Measurements from ENCODE around the gene MUC2.

DNA sequence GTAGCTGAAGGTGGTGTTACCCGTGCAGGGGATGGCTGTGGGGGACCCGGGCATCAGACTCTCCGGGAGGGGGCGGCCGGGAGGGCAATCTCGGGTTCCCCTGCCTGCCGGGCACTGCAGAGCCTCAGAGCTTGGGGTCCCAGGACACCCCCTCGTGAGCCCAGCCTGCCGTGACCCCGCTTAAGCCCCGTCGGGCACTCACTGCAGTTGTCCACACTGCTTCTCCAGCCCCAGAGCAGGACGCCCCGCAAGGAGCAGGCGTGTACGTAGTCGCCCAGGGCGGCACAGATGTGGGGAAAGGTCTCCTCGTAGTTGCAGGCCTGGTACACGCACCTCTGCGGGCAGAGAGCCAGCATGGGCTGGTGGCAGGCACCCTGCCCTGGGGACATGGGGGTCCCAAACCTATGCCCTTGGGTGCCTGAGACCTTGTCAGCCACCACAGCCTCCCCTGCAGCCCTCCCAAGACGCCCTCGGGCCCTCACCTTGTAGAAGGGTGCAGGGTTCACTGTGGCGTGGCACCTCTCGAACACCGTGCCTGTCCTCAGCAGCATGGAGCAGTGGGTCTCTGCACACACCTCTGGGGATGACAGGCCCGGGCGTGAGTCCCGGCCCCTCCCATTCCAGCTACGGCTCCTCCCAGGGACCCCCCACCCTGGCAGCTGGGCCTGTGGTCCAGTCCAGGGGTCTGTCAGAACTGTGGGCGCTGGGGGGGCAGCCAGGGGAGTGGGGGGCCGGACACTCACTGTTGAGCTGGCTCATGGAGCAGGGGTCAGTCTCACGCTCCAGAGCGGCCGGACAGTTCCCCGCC, 47.0 kb upstream of the MUC2 start:
- TF ChIP-seq, protein P1, sequence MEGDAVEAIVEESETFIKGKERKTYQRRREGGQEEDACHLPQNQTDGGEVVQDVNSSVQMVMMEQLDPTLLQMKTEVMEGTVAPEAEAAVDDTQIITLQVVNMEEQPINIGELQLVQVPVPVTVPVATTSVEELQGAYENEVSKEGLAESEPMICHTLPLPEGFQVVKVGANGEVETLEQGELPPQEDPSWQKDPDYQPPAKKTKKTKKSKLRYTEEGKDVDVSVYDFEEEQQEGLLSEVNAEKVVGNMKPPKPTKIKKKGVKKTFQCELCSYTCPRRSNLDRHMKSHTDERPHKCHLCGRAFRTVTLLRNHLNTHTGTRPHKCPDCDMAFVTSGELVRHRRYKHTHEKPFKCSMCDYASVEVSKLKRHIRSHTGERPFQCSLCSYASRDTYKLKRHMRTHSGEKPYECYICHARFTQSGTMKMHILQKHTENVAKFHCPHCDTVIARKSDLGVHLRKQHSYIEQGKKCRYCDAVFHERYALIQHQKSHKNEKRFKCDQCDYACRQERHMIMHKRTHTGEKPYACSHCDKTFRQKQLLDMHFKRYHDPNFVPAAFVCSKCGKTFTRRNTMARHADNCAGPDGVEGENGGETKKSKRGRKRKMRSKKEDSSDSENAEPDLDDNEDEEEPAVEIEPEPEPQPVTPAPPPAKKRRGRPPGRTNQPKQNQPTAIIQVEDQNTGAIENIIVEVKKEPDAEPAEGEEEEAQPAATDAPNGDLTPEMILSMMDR (conservative IDR thresholded peaks at IDR 0.05): no peak
- TF ChIP-seq EZH2 (IDR thresholded peaks at IDR 0.05; ENCODE audit: low read depth): no peak

Measured in PC-9 (cell line).